A673 (cell line): ENCODE measurements around the gene SUSD1.

Experiments used
- EZH2 ChIP-seq: fragments of 200-600 bp; sonication (generic); IDR thresholded peaks from 2 replicates; pipeline ENCODE4 v1.6.1; 2017; ENCODE audit warnings: borderline replicate concordance, low read depth, mild to moderate bottlenecking, mixed read lengths, antibody characterized with exemption, low read length; ENCODE audit not compliant: poor library complexity, severe bottlenecking
- TF ChIP-seq, protein P1 (sequence below): fragments of 300-800, 200-600 bp; sonication (generic); conservative IDR thresholded peaks from 2 replicates; pipeline ENCODE4 v1.5.1; 2017; ENCODE audit warnings: low read depth, mild to moderate bottlenecking, antibody characterized with exemption, low read length, moderate library complexity, mixed read lengths

DNA sequence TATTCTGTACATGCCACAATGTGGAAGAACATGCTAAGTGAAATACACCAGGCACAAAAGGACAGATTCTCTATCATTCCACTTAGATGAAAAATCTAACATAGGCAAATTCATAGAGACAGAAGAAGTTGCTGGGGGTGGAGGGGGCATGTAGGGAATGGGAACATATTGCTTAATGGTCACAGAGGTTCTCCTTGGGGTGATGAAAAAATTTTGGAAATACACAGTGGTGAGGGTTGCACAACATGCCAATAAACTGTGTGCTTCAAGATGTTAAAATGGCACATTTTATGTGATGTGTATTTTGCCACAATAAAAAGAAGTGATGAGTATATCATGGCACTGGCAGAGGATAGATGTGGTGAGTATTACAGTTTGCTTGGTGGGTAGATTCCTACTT is 111.9 kb downstream of the SUSD1 start:
- TF ChIP-seq, protein P1, sequence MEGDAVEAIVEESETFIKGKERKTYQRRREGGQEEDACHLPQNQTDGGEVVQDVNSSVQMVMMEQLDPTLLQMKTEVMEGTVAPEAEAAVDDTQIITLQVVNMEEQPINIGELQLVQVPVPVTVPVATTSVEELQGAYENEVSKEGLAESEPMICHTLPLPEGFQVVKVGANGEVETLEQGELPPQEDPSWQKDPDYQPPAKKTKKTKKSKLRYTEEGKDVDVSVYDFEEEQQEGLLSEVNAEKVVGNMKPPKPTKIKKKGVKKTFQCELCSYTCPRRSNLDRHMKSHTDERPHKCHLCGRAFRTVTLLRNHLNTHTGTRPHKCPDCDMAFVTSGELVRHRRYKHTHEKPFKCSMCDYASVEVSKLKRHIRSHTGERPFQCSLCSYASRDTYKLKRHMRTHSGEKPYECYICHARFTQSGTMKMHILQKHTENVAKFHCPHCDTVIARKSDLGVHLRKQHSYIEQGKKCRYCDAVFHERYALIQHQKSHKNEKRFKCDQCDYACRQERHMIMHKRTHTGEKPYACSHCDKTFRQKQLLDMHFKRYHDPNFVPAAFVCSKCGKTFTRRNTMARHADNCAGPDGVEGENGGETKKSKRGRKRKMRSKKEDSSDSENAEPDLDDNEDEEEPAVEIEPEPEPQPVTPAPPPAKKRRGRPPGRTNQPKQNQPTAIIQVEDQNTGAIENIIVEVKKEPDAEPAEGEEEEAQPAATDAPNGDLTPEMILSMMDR, result no peak
- no peak for TF ChIP-seq EZH2
